SK-N-SH treated with all-trans-retinoic acid at 6 μM for 48 hours (cell line): Measurements from ENCODE around the gene CTNNA3.

ENCODE experiments used
- ATAC-seq: fragments of 200-7000 bp; cut with Tn5 transposase; 3 replicates; pipeline ENCODE4 v1.9.1; 2020; ENCODE audit warnings: mild to moderate bottlenecking, moderate library complexity
- ARNTL ChIP-seq: fragments of 450-650 bp; formaldehyde crosslinking; IDR thresholded peaks from 2 replicates; pipeline ENCODE4 v1.5.0; 2020; ENCODE audit warnings: low read depth, mild to moderate bottlenecking, moderate library complexity, borderline replicate concordance
- BACH2 ChIP-seq: fragments of 250-450 bp; sonication (Bioruptor Pico); IDR thresholded peaks from 2 replicates; pipeline ENCODE4 v1.9.0; 2021; ENCODE audit warnings: mild to moderate bottlenecking, borderline replicate concordance
- CREB5 ChIP-seq: fragments of 250-450 bp; sonication (Bioruptor Pico); IDR thresholded peaks from 2 replicates; pipeline ENCODE4 v1.5.1; 2020; ENCODE audit warnings: low read depth, mild to moderate bottlenecking, moderate library complexity
- CSDC2 ChIP-seq: fragments of 250-450 bp; sonication (Bioruptor Pico); IDR thresholded peaks from 2 replicates; pipeline ENCODE4 v1.5.0; 2020; ENCODE audit warnings: mild to moderate bottlenecking, moderate library complexity
- CSRNP3 ChIP-seq: fragments of 250-450 bp; sonication (Bioruptor Pico); IDR thresholded peaks from 2 replicates; pipeline ENCODE4 v1.5.1; 2021; ENCODE audit warnings: mild to moderate bottlenecking, moderate library complexity
- ESRRG ChIP-seq: fragments of 250-450 bp; sonication (Bioruptor Pico); IDR thresholded peaks from 2 replicates; pipeline ENCODE4 v1.6.1; 2021; ENCODE audit warnings: mild to moderate bottlenecking
- GLIS3 ChIP-seq: fragments of 250-450 bp; sonication (Bioruptor Pico); IDR thresholded peaks from 2 replicates; pipeline ENCODE4 v1.5.0; 2020; ENCODE audit warnings: mild to moderate bottlenecking, moderate library complexity
- ISL1 ChIP-seq: fragments of 250-450 bp; sonication (Bioruptor Pico); IDR thresholded peaks from 2 replicates; pipeline ENCODE4 v2.1.2; 2022; ENCODE audit warnings: mild to moderate bottlenecking, moderate library complexity
- PATZ1 ChIP-seq: fragments of 250-450 bp; sonication (Bioruptor Pico); IDR thresholded peaks from 2 replicates; pipeline ENCODE4 v1.8.0; 2020; ENCODE audit warnings: mild to moderate bottlenecking, moderate library complexity, borderline replicate concordance
- PPARA ChIP-seq: fragments of 250-450 bp; sonication (Bioruptor Pico); IDR thresholded peaks from 2 replicates; pipeline ENCODE4 v1.5.0; 2020; ENCODE audit warnings: mild to moderate bottlenecking, borderline replicate concordance
- RARB ChIP-seq: fragments of 250-450 bp; sonication (Bioruptor Pico); IDR thresholded peaks from 2 replicates; pipeline ENCODE4 v1.8.0; 2021; ENCODE audit warnings: mild to moderate bottlenecking, moderate library complexity
- SNAI2 ChIP-seq: fragments of 250-450 bp; sonication (Bioruptor Pico); IDR thresholded peaks from 2 replicates; pipeline ENCODE4 v1.5.0; 2020; ENCODE audit warnings: mild to moderate bottlenecking, moderate library complexity
- TCF4 ChIP-seq: fragments of 250-450 bp; sonication (Bioruptor Pico); IDR thresholded peaks from 2 replicates; pipeline ENCODE4 v1.8.0; 2021; ENCODE audit warnings: mild to moderate bottlenecking, moderate library complexity, borderline replicate concordance
- TOX ChIP-seq: fragments of 250-450 bp; sonication (Bioruptor Pico); IDR thresholded peaks from 2 replicates; pipeline ENCODE4 v1.8.0; 2021; ENCODE audit warnings: mild to moderate bottlenecking, moderate library complexity, borderline replicate concordance
- TSHZ2 ChIP-seq: fragments of 250-450 bp; sonication (Bioruptor Pico); IDR thresholded peaks from 2 replicates; pipeline ENCODE4 v1.5.0; 2020; ENCODE audit warnings: mild to moderate bottlenecking, moderate library complexity
- ZC3H10 ChIP-seq: fragments of 250-450 bp; sonication (Bioruptor Pico); IDR thresholded peaks from 2 replicates; pipeline ENCODE4 v1.5.1; 2021; ENCODE audit warnings: mild to moderate bottlenecking, moderate library complexity
- ZFP3 ChIP-seq: fragments of 250-450 bp; sonication (Bioruptor Pico); IDR thresholded peaks from 2 replicates; pipeline ENCODE4 v1.5.0; 2020; ENCODE audit warnings: mild to moderate bottlenecking, moderate library complexity
- ZFP30 ChIP-seq: fragments of 450-650 bp; formaldehyde crosslinking; IDR thresholded peaks from 2 replicates; pipeline ENCODE4 v1.5.0; 2022; ENCODE audit warnings: mild to moderate bottlenecking, moderate library complexity
- ZNF565 ChIP-seq: fragments of 450-650 bp; formaldehyde crosslinking; conservative IDR thresholded peaks from 2 replicates; pipeline ENCODE4 v1.5.0; 2020; ENCODE audit warnings: low read depth, mild to moderate bottlenecking, moderate library complexity
- ZNF70 ChIP-seq: fragments of 450-650 bp; formaldehyde crosslinking; IDR thresholded peaks from 2 replicates; pipeline ENCODE4 v1.5.0; 2020; ENCODE audit warnings: mild to moderate bottlenecking, moderate library complexity
- ZNF8 ChIP-seq: fragments of 450-650 bp; formaldehyde crosslinking; IDR thresholded peaks from 2 replicates; pipeline ENCODE4 v1.5.0; 2020; ENCODE audit warnings: mild to moderate bottlenecking, moderate library complexity

The CTNNA3 gene

GRCh38 chr10:67075491-67075971 lies 620.5 kb downstream of the CTNNA3 start:
- TF ChIP-seq ZFP30 = no peak
- no peak for TF ChIP-seq BACH2
- TF ChIP-seq ZC3H10 (CRISPR knock-in tag) = no peak
- no peak for TF ChIP-seq GLIS3 (CRISPR knock-in tag)
- TF ChIP-seq CSRNP3 (CRISPR knock-in tag) = no peak
- TF ChIP-seq ZFP3 (CRISPR knock-in tag) = no peak
- no peak for TF ChIP-seq TOX (CRISPR knock-in tag)
- no peak for TF ChIP-seq PATZ1 (CRISPR knock-in tag)
- no peak for TF ChIP-seq SNAI2
- TF ChIP-seq CREB5 (CRISPR knock-in tag) = no peak
- no peak for TF ChIP-seq ZNF70
- no peak for TF ChIP-seq ISL1 (CRISPR knock-in tag)
- TF ChIP-seq ARNTL (CRISPR knock-in tag) = no peak
- no peak for TF ChIP-seq TSHZ2 (CRISPR knock-in tag)
- TF ChIP-seq ESRRG = no peak
- TF ChIP-seq ZNF8 (CRISPR knock-in tag) = no peak
- no peak for TF ChIP-seq PPARA (CRISPR knock-in tag)
- no peak for TF ChIP-seq CSDC2 (CRISPR knock-in tag)
- TF ChIP-seq RARB (CRISPR knock-in tag) = no peak
- no peak for ATAC-seq

GRCh38 chr10:67072654-67073053 lies 623.3 kb downstream of the CTNNA3 start:
- TF ChIP-seq CSDC2 (CRISPR knock-in tag) = no peak
- TF ChIP-seq GLIS3 (CRISPR knock-in tag) = no peak
- no peak for TF ChIP-seq ZC3H10 (CRISPR knock-in tag)
- TF ChIP-seq SNAI2 = no peak
- TF ChIP-seq ISL1 (CRISPR knock-in tag) = no peak
- no peak for TF ChIP-seq TCF4 (CRISPR knock-in tag)
- no peak for TF ChIP-seq CREB5 (CRISPR knock-in tag)
- no peak for TF ChIP-seq TSHZ2 (CRISPR knock-in tag)
- no peak for TF ChIP-seq RARB (CRISPR knock-in tag)
- no peak for TF ChIP-seq ZNF70
- TF ChIP-seq ZNF8 (CRISPR knock-in tag) = no peak
- TF ChIP-seq ZNF565 (CRISPR knock-in tag) = no peak
- no peak for TF ChIP-seq ESRRG
- no peak for TF ChIP-seq ZFP3 (CRISPR knock-in tag)
- no peak for TF ChIP-seq PATZ1 (CRISPR knock-in tag)
- TF ChIP-seq TOX (CRISPR knock-in tag) = no peak
- no peak for TF ChIP-seq PPARA (CRISPR knock-in tag)
- TF ChIP-seq BACH2 = no peak

More at GRCh38 chr10:67072654-67073053, 623.3 kb downstream of the CTNNA3 start:
- no peak for ATAC-seq
